ENCODE results near the gene FXYD6. TPM values are rescaled to one million over a fixed set of nuclear protein-coding genes. Genes with fewer than 3 reads are reported as not detected.

Gene FXYD6
- polyA plus RNA-seq, 1 experiment = 21.4 TPM

- CTCF ChIA-PET = interaction anchor here (1.5 to 2.2 kb wide), 2 partner anchors 58 to 71 kb away, joined by 6 to 10 read pairs; no protein-coding TSS in a partner anchor
- H3K4me3 ChIP-seq (ENCODE audit: low read depth, low read length) = peak overlapping the region; percentile 59
- TF ChIP-seq, protein P1, sequence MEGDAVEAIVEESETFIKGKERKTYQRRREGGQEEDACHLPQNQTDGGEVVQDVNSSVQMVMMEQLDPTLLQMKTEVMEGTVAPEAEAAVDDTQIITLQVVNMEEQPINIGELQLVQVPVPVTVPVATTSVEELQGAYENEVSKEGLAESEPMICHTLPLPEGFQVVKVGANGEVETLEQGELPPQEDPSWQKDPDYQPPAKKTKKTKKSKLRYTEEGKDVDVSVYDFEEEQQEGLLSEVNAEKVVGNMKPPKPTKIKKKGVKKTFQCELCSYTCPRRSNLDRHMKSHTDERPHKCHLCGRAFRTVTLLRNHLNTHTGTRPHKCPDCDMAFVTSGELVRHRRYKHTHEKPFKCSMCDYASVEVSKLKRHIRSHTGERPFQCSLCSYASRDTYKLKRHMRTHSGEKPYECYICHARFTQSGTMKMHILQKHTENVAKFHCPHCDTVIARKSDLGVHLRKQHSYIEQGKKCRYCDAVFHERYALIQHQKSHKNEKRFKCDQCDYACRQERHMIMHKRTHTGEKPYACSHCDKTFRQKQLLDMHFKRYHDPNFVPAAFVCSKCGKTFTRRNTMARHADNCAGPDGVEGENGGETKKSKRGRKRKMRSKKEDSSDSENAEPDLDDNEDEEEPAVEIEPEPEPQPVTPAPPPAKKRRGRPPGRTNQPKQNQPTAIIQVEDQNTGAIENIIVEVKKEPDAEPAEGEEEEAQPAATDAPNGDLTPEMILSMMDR (IDR thresholded peaks at IDR 0.05; ENCODE audit: low read depth, low read length) = no peak
- no peak for DNase-seq (ENCODE audit: low read depth, low spot score)
- H3K27ac ChIP-seq (ENCODE audit: low read depth, low read length) = no peak overlapping the region
- POLR2A ChIA-PET = no interaction called here
- no peaks in the 10 kb centered on the region for H3K9me3 ChIP-seq (ENCODE audit: control insufficient read depth, insufficient read depth, low read length)
- peaks cover 50% of the 10 kb centered on the region for H3K27me3 ChIP-seq (ENCODE audit: control insufficient read depth, insufficient read depth, low read length)
Measured at GRCh38 chr11:117875382-117876058, 938 bp downstream of the FXYD6 start.

DNA sequence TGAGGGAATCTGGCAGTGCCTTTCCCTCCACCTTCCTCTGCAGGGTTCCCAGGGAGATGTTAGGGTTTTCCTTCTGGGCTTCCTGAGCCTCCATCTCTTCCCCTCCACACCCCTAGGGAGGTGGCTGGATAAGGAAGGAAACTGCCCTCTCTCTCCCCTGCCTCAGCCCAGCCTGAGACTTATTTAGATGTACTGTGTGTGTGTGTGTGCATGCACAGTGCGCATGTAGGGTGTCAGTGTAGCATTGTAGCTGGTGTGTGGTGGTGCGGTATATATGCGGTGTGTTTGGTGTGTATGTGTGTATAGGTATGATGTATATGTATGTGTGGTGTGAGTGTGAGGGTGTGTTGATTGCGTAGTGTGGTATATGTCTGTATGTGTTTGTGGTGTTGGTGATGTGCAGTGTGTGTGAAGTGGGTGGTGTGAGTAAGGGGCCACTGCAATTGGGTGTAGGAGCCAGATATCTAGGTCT is 1.5 kb downstream of the FXYD6 start:
- no peak for DNase-seq (ENCODE audit: low read depth, low spot score)
- POLR2A ChIA-PET = no interaction called here
- no peak overlapping the region for H3K4me3 ChIP-seq (ENCODE audit: low read depth, low read length)
- CTCF ChIA-PET = interaction anchor here (0.5 to 2.2 kb wide), 2 partner anchors 57 to 73 kb away, joined by 6 to 10 read pairs; no protein-coding TSS in a partner anchor
- no peaks in the 10 kb centered on the region; the same call in 1 of the 2 replicates for H3K9me3 ChIP-seq (ENCODE audit: control insufficient read depth, insufficient read depth, low read length)
- H3K27me3 ChIP-seq (ENCODE audit: control insufficient read depth, insufficient read depth, low read length) = peaks cover 51% of the 10 kb centered on the region
- no peak overlapping the region for H3K27ac ChIP-seq (ENCODE audit: low read depth, low read length)
- TF ChIP-seq, protein P1 (IDR thresholded peaks at IDR 0.05; ENCODE audit: low read depth, low read length) = no peak

DNA sequence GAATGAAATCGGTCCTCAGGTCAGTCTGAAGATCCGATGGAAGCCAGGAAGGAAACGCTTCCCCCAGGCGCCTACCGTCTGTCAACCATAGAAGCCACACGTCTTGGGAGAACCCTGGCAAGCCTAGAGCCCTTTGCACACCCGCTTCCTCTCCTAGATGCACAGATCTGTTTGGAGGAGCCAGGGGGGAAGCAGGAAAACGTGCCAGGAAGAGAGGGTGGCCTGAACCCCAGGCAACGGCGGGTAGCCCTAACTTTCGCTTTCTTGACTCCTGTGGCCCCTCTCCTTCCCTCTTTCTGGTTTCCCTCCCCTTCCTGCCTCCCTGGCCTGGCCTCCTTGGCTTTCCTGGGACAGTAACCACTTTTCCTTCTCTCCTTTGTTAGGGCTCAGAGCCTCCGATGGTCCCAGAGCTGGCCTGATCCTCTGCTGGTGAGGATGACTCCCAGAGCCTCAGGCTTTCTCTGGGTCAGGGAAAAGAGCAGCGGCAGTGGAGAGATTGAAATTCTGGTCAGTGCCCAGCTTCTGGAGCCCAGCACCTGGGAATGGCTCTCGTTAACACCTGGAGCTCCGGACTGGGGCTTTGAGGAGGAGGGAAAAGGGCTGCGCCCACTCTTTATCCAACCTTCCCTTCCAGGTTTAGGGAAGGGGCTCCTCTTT is 2.1 kb downstream of the FXYD6 start:
- TF ChIP-seq, protein P1 (IDR thresholded peaks at IDR 0.05; ENCODE audit: low read depth, low read length) = no peak
- POLR2A ChIA-PET = no interaction called here
- peaks cover 54% of the 10 kb centered on the region for H3K27me3 ChIP-seq (ENCODE audit: control insufficient read depth, insufficient read depth, low read length)

GRCh38 chr11:117873828-117874125 is 2.7 kb downstream of the FXYD6 start:
- peaks cover 51% of the 10 kb centered on the region for H3K27me3 ChIP-seq (ENCODE audit: control insufficient read depth, insufficient read depth, low read length)
- POLR2A ChIA-PET = no interaction called here
- H3K9me3 ChIP-seq (ENCODE audit: control insufficient read depth, insufficient read depth, low read length) = no peaks in the 10 kb centered on the region; the same call in 1 of the 2 replicates
- CTCF ChIA-PET = no interaction called here
- TF ChIP-seq, protein P1 (IDR thresholded peaks at IDR 0.05; ENCODE audit: low read depth, low read length) = no peak
- H3K4me3 ChIP-seq (ENCODE audit: low read depth, low read length) = no peak overlapping the region
- H3K27ac ChIP-seq (ENCODE audit: low read depth, low read length) = no peak overlapping the region
- no peak for DNase-seq (ENCODE audit: low read depth, low spot score)

More for the DNA sequence above, 2.1 kb downstream of the FXYD6 start:
- no peak overlapping the region for H3K27ac ChIP-seq (ENCODE audit: low read depth, low read length)
- CTCF ChIA-PET = interaction anchor here (0.5 kb wide), 1 partner anchor 73 kb away, joined by 6 read pairs; no protein-coding TSS in a partner anchor
- no peak overlapping the region for H3K4me3 ChIP-seq (ENCODE audit: low read depth, low read length)
- H3K9me3 ChIP-seq (ENCODE audit: control insufficient read depth, insufficient read depth, low read length) = no peaks in the 10 kb centered on the region; the same call in 1 of the 2 replicates
- no peak for DNase-seq (ENCODE audit: low read depth, low spot score)
